Frontal cortex (tissue), 4 donors: ENCODE measurements around the gene CT45A9. TPM values are rescaled to one million over a fixed set of nuclear protein-coding genes. Genes with fewer than 3 reads are reported as not detected.
"Not testable (repeated sequence)": the region's sequence is repeated elsewhere in the genome, so short reads cannot be mapped to it uniquely, and the experiment has no call there.

Source experiments
- DNase-seq, 2 donors: peaks; one replicate each; pipeline ENCODE4 v3.0.0; 2012; ENCODE audit warnings: low spot score in 2 of 2
- FAIRE-seq: peaks from 2 replicates; lab custom pipeline; 2012; peaks lifted over from hg19 to GRCh38; lab: Jason Lieb, UNC
- total RNA-seq: library from RNA; depleted of rRNA; stranded (reverse); fragments of >200 nt; gene quantifications from one replicate; pipeline ENCODE4 v1.2.3, GENCODE V29; 2014
- donor health status: control.
- donor health status: control.
- donor health status: control.

The CT45A9 gene, protein sequence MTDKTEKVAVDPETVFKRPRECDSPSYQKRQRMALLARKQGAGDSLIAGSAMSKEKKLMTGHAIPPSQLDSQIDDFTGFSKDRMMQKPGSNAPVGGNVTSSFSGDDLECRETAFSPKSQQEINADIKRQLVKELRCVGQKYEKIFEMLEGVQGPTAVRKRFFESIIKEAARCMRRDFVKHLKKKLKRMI
- not detected for total RNA-seq

DNA sequence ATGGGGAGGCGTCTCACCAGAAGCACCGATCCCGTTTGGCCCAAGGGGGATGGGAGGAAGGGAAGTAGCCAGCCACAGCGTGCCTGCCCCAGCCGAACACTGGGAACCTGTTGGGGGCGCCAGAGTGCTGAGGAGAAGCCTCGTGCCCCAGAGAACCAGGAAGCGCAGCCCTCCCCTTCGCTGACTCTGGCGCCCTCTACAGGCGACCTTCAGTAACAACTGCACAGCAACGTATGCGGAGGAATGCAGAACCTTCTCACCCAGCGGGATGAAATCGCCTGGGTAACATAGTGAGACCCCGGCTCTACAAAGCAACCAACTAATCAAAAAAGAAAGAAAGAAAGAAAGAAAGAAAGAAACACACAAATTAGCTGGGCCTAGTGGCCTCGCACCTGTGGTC is at the start of gene CT45A9:
Gene CT45A9, minus strand, starts transcription at position 101 of the 400 bp plus-strand sequence. CDS start 3,751 bp downstream, outside the sequence.
- FAIRE-seq, DNase-seq: not testable (repeated sequence)

DNA sequence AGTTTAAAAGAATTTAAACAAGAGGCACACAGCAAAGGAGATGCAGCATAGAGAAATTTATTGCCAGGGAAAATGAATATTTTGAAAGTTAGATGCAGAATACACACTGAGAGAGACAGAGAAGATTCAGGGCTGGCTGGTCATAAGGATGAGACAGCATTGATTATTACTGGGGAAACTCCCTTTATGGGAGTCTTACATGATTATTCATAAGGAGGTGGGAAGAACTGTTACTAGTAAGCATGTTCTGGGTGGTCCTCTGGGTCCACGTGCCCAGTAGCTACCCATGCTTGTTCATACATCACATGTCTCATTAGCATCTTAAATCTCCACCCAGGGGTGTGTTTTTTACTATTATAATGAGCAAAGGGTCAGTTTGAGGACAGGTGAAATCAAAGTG is 48.9 kb upstream of the CT45A9 start:
- DNase-seq, FAIRE-seq: not testable (repeated sequence)

DNA sequence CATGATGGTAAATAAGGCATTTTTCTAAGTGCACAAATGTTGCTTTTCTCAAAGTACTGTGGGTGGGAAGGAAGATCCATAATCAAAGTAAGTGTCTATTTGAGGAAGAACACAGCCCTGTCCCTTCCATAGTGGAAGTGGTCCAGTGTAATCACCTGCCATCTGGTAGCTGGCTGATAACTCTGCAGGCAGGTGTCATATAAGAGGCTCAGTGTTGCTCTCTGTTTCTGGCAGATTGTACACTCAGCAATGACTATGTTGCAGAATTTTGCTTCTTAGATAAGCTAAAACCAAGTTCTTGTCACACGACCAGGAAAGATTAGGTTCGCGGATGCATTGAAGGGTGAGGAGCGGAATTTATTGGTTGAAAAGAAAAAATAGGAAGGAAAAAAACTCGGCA is 42.8 kb upstream of the CT45A9 start:
- DNase-seq, result no peak
- FAIRE-seq, result no peak

DNA sequence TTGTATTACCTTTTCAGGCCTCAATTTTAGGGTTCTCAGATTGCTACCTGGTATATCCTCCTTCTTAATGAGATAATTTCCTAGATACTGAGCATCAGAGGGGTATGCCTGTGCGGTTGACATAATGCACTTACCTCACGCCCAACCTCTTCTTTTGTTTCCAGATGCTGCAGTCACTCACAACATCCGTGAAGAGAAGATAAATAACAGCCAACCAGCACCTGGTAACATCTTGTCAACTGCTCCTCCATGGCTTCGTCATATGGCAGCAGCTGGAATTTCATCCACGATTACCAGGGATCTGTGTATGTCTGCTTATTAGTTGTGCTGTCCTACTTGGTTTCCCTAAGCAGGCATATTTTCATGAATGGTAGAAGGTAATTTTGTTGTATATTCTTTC is 38.6 kb upstream of the CT45A9 start:
- FAIRE-seq (no peak), DNase-seq (no peak)

DNA sequence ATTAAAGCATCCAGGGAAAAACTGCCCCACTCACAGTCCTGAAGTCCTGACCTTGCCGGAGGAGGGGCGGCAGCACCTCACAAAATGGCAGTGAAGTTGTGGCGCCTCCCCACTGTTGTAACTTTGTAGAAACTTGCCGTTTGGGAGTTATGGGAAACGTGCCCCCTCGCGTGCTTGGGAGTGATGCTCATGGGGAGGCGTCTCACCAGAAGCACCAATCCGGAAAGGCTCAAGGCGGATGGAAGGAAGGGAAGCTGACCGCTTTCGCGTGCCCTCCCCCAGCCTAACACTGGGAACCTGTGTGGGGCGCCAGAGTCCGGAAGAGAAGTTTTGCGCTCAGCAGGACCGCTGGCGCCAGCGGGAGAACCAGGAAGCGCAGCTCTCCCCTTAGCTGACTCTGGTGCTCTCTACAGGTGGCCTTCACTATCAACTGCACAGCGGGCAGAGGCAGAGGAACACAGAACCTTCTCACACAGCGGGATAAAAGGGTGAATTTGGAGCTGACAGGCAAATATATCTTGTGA is 21.7 kb upstream of the CT45A9 start, which contains the start of the genes CT45A10 and SAGE1:
Gene CT45A10, minus strand, starts transcription at position 151 of the 524 bp plus-strand sequence. CDS start 8,100 bp downstream, outside the sequence.
Gene SAGE1, plus strand, starts transcription at position 423 of the 524 bp plus-strand sequence. CDS start 2,527 bp downstream, outside the sequence.
- FAIRE-seq (no peak), DNase-seq (no peak)

DNA sequence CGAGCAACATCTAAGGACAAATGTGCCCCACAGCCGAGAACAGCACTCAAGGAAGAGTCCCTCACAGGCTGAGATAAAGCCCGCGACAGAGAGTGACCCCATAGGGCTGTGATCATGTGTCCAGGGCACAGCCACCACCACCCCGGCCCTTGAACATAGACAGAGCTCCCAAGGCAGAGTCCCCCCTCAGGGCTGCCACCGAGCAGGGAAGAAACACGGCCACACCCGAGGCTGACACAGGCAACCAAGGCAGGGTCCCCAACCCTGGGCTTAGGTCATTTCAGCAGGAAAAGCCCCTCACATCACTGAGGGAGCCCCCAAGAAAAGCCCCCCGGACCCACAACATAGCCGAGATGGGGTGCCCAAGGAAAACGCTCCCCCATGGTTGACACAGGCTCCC is 21.2 kb upstream of the CT45A9 start:
- FAIRE-seq, result no peak
- no peak for DNase-seq

DNA sequence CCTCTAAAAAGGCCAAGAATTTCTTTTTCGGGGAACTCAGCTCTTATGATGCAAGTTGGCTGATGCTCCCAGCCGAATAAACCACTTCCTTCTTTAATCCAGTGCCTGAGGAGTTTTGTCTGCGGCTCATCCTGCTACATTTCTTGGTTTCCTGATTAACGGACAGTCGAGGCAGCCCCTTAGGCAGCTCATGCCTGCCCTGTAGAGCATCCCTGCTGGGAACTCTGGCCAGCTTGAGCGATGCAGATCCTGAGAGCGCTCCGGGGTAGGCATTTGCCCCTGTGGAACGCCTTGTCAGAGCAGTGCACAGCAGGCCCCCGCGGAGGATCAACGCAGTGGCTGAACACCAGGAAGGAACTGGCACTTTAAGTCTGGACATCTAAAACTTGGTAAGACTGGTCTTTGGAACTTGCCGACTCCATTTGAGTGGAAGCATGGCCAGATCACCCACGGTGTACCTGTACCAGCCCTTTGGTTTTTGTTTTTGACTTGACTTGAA is 18.5 kb upstream of the CT45A9 start:
- DNase-seq, result no peak
- no peak for FAIRE-seq

DNA sequence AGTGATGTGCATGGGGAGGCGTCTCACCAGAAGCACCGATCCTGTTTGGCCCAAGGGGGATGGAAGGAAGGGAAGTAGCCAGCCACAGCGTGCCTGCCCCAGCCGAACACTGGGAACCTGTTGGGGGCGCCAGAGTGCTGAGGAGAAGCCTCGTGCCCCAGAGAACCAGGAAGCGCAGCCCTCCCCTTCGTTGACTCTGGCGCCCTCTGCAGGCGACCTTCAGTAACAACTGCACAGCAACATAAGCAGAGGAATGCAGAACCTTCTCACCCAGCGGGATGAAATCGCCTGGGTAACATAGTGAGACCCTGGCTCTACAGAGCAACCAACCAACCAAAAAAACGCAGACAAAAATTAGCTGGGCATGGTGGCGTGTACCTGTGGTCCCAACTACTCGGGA is 17.4 kb upstream of the CT45A9 start:
- not testable (repeated sequence) for FAIRE-seq, DNase-seq

DNA sequence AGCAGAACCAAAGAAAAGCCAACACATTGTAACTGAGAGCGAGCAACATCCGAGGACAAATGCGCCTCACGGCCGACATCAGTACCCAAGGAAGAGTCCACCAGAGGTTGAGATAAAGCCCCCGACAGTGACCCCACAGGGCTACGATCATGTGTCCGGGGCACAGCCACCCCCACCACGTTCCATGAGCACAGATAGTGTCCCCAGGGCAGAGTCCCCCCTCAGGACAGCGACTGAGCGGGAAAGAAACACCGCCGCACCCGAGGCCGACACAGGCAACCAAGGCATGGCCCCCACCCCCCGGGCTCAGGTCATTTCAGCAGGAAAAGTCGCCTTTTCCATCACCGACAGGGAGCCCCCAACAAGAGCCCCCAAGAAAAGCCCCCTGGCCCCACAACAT is 16.6 kb upstream of the CT45A9 start:
- FAIRE-seq, DNase-seq: not testable (repeated sequence)

DNA sequence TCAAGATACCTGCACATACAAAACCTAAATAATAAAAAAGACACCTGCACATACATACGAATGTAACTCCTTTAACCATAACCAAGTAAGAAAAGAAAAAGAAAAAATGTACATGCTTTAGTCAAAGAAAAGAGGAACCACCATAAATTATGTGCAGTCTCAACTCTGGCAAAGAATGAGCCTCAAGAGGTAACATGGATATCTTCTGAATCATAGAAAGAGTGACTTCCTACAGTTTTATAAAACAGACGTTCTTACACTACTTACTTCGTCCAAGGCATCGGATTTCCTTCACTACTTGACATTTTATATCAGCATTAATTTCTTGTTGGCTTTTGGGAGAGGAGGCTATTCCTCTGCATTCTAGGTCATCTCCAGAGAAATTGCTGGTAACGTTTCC is 11.1 kb upstream of the CT45A9 start:
- DNase-seq, FAIRE-seq: not testable (repeated sequence)

DNA sequence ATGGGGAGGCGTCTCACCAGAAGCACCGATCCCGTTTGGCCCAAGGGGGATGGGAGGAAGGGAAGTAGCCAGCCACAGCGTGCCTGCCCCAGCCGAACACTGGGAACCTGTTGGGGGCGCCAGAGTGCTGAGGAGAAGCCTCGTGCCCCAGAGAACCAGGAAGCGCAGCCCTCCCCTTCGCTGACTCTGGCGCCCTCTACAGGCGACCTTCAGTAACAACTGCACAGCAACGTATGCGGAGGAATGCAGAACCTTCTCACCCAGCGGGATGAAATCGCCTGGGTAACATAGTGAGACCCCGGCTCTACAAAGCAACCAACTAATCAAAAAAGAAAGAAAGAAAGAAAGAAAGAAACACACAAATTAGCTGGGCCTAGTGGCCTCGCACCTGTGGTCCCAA is 17.2 kb downstream of the CT45A9 start, which contains the start of gene CT45A8:
Gene CT45A8, minus strand, starts transcription at position 101 of the 400 bp plus-strand sequence. CDS start 3,755 bp downstream, outside the sequence.
- not testable (repeated sequence) for DNase-seq, FAIRE-seq

DNA sequence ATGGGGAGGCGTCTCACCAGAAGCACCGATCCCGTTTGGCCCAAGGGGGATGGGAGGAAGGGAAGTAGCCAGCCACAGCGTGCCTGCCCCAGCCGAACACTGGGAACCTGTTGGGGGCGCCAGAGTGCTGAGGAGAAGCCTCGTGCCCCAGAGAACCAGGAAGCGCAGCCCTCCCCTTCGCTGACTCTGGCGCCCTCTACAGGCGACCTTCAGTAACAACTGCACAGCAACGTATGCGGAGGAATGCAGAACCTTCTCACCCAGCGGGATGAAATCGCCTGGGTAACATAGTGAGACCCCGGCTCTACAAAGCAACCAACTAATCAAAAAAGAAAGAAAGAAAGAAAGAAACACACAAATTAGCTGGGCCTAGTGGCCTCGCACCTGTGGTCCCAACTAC is 34.4 kb downstream of the CT45A9 start, which contains the start of gene CT45A7:
Gene CT45A7, minus strand, starts transcription at position 101 of the 400 bp plus-strand sequence. CDS start 3,747 bp downstream, outside the sequence.
- FAIRE-seq, DNase-seq: not testable (repeated sequence)

DNA sequence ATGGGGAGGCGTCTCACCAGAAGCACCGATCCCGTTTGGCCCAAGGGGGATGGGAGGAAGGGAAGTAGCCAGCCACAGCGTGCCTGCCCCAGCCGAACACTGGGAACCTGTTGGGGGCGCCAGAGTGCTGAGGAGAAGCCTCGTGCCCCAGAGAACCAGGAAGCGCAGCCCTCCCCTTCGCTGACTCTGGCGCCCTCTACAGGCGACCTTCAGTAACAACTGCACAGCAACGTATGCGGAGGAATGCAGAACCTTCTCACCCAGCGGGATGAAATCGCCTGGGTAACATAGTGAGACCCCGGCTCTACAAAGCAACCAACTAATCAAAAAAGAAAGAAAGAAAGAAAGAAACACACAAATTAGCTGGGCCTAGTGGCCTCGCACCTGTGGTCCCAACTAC is 51.7 kb downstream of the CT45A9 start, which contains the start of gene CT45A2:
Gene CT45A2, minus strand, starts transcription at position 101 of the 400 bp plus-strand sequence. CDS start 3,747 bp downstream, outside the sequence.
- FAIRE-seq, result not testable (repeated sequence)

More for the DNA sequence above, 51.7 kb downstream of the CT45A9 start, which contains the start of gene CT45A2:
- not testable (repeated sequence) for DNase-seq

Other genes starting within 250 kb of the CT45A9 start
- gene CT45A1, start 158.2 kb downstream of the CT45A9 start, total RNA-seq, result not detected
- gene CT45A3, start 103.6 kb downstream of the CT45A9 start, total RNA-seq, result not detected
- gene CT45A5, start 86.3 kb downstream of the CT45A9 start, total RNA-seq, result not detected
- gene CT45A6, start 69.0 kb downstream of the CT45A9 start, total RNA-seq, result not detected
- gene CT45A2, start 51.8 kb downstream of the CT45A9 start, total RNA-seq, result not detected
- not detected for gene CT45A7, start 34.5 kb downstream of the CT45A9 start, total RNA-seq
- not detected for gene CT45A8, start 17.3 kb downstream of the CT45A9 start, total RNA-seq
- not detected for gene CT45A10, start 21.6 kb upstream of the CT45A9 start, total RNA-seq
- not detected for gene SAGE1, start 21.9 kb upstream of the CT45A9 start, total RNA-seq
- gene MMGT1, start 102.2 kb upstream of the CT45A9 start, total RNA-seq, result 14.3 TPM
- 160 TPM for gene SLC9A6, start 113.6 kb upstream of the CT45A9 start, total RNA-seq